OCI-LY7 (cell line): Measurements from ENCODE around the gene STOM.

Experiments used
- EZH2phosphoT487 ChIP-seq: fragments of 200-600 bp; sonication (generic); IDR thresholded peaks from 2 replicates; pipeline ENCODE4 v1.6.1; 2018; ENCODE audit warnings: low read depth, borderline replicate concordance, mild to moderate bottlenecking, mixed run types, antibody characterized with exemption, low read length, moderate library complexity, mixed read lengths
- TF ChIP-seq, protein P1 (sequence below): fragments of 200-600 bp; sonication (generic); conservative IDR thresholded peaks from 2 replicates; pipeline ENCODE4 v1.5.1; 2014; ENCODE audit warnings: mild to moderate bottlenecking, antibody characterized with exemption, low read length, moderate library complexity, mixed read lengths

- TF ChIP-seq, protein P1, sequence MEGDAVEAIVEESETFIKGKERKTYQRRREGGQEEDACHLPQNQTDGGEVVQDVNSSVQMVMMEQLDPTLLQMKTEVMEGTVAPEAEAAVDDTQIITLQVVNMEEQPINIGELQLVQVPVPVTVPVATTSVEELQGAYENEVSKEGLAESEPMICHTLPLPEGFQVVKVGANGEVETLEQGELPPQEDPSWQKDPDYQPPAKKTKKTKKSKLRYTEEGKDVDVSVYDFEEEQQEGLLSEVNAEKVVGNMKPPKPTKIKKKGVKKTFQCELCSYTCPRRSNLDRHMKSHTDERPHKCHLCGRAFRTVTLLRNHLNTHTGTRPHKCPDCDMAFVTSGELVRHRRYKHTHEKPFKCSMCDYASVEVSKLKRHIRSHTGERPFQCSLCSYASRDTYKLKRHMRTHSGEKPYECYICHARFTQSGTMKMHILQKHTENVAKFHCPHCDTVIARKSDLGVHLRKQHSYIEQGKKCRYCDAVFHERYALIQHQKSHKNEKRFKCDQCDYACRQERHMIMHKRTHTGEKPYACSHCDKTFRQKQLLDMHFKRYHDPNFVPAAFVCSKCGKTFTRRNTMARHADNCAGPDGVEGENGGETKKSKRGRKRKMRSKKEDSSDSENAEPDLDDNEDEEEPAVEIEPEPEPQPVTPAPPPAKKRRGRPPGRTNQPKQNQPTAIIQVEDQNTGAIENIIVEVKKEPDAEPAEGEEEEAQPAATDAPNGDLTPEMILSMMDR, result no peak
- no peak for TF ChIP-seq EZH2phosphoT487
These were observed 20.0 kb downstream of the STOM start for GRCh38 chr9:121350036-121350435.
